HCT116 (cell line): Measurements from ENCODE around the gene RASSF5.

Source experiments
- SIN3A ChIP-seq: IDR thresholded peaks from 2 replicates; pipeline ENCODE4 v1.6.1; 2012; ENCODE audit warnings: low read depth
- TF ChIP-seq, protein P1 (sequence below), 3 experiments: fragments of 200-600 bp in 1 of 3; sonication (generic) in 1 of 3; IDR thresholded peaks in 2 of 3; conservative IDR thresholded peaks in 1 of 3; 2 replicates each; pipeline ENCODE4 v1.5.1; 2012 to 2017; ENCODE audit warnings: low read depth in 2 of 3, low read length in 2 of 3, antibody characterized with exemption in 1 of 3, borderline replicate concordance in 1 of 3, control low read depth in 1 of 3, mild to moderate bottlenecking in 1 of 3, mixed read lengths in 1 of 3, mixed run types in 1 of 3, moderate library complexity in 1 of 3; ENCODE audit not compliant: insufficient read depth in 1 of 3
- TF ChIP-seq, protein P2 (sequence below): IDR thresholded peaks from 2 replicates; pipeline ENCODE4 v1.6.1; 2012

GRCh38 chr1:206478746-206479145 lies 28.6 kb upstream of the RASSF5 start:
- TF ChIP-seq, protein P1, sequence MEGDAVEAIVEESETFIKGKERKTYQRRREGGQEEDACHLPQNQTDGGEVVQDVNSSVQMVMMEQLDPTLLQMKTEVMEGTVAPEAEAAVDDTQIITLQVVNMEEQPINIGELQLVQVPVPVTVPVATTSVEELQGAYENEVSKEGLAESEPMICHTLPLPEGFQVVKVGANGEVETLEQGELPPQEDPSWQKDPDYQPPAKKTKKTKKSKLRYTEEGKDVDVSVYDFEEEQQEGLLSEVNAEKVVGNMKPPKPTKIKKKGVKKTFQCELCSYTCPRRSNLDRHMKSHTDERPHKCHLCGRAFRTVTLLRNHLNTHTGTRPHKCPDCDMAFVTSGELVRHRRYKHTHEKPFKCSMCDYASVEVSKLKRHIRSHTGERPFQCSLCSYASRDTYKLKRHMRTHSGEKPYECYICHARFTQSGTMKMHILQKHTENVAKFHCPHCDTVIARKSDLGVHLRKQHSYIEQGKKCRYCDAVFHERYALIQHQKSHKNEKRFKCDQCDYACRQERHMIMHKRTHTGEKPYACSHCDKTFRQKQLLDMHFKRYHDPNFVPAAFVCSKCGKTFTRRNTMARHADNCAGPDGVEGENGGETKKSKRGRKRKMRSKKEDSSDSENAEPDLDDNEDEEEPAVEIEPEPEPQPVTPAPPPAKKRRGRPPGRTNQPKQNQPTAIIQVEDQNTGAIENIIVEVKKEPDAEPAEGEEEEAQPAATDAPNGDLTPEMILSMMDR (IDR thresholded peaks at IDR 0.05 in 2 of 3, conservative IDR thresholded peaks at IDR 0.05 in 1 of 3; ENCODE audit: borderline replicate concordance in 1 of 3, insufficient read depth in 1 of 3, low read depth in 2 of 3, low read length in 2 of 3) = no peak
- TF ChIP-seq SIN3A = no peak
- TF ChIP-seq, protein P2, sequence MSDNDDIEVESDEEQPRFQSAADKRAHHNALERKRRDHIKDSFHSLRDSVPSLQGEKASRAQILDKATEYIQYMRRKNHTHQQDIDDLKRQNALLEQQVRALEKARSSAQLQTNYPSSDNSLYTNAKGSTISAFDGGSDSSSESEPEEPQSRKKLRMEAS = no peak
